NK-92 treated with Interleukin-12 subunit alpha and Interleukin-12 subunit beta, amount 100 ng/mL, for 24 hours (cell line): ENCODE measurements around the gene PRDX1.

Experiments used
- DNase-seq: peaks from one replicate; lab custom pipeline; 2025; lab: John Stamatoyannopoulos, UW

Gene PRDX1

GRCh38 chr1:45465277-45465676 is 56.4 kb downstream of the PRDX1 start:
- DNase-seq, result no peak
